Activated CD4-positive, CD25-positive, alpha-beta regulatory T cell treated with anti-CD3 and anti-CD28 coated beads, Interleukin-2, amount 50 U/mL, for 72 hours (primary cell): ENCODE data around the gene DCK.

Experiments used
- DNase-seq: peaks from one replicate; pipeline ENCODE4 v3.0.0; 2021

The DCK gene

DNA sequence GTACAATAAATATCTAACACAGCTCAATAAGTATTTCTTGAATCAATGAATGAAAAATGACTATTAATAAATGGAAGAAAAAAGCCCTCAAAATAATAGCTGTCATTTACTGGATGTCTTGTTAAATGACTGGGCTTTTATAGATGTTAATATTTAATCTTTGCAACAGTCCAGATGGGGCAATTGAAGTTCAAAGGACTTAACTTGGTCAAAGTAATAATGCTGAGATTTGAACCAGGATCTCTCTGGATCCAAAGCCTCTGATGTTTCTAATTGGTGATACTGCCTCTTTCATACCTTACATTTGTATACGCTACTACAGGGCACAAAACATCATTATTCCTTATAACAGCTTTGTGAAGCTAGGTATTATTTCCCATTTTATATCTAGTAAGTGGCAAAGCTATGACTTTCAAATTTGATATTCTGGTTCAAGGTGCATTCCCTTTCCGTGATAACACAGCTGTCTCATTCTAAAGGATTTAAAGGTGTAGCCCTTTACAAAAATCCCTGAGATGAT is 72.6 kb downstream of the DCK start:
- DNase-seq: no peak

DNA sequence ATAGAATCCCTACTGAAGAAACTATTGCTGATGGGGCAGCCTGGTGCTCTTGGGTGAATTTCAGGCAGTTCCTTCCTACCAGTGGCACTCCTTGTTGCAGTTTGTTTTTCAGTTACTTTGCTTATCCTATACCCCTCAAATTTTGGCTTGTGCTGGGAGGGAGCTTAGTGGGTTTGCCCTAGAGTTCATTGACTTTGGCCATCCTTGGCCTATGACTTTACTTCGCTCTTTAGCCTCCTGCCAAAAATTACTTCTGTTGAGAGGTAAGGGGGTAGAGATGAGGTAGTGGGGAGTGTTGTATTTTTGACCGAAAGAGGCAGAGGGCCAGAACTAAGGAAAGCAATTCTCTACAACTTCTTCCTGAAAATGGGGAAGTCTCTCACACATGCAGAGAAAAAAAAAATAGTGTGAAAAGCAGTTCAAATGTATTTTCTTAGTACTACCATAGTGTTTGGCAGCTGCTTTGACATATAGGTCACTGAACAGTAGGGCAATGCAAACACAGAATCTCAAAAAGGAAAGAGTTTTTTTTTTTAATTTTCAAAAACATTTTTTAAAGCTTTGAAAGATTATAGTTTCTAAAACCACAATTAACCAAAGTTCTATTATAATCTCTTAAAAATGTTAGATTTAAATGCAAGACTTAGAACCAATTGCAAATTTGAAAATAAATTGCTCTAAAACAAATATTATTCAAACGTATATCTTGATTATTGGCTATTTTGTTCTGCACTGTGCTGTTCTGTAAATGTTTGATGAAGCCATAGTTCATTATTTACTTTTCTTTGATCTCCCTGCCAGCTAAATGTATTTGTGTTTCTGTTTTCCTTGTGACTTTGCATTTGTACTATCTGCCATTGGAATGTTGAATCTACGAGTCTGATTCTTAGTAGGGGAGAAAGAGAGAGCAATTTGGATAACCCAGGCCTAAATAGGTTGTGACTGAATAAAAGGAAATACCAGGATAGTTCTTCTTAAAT is 73.6 kb downstream of the DCK start:
- DNase-seq: no peak

DNA sequence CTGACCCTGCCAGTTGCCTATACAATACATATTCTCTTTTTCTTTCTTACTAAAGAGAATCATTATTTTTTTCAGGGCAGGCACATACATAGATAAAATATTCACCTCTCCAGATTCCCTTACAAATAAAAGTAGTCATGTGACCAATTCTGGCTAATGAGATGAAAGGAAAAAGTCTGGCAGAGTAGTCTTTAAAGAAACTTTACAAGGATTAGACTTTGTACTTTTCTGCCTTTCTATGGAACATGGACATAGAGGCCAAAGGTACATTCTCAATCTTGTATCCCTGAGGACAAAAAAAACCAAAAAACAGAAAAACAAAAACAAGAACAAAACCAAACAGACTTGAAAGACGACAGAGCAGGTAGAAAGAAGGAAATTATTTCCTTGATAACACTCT is 75.6 kb downstream of the DCK start:
- DNase-seq: no peak

DNA sequence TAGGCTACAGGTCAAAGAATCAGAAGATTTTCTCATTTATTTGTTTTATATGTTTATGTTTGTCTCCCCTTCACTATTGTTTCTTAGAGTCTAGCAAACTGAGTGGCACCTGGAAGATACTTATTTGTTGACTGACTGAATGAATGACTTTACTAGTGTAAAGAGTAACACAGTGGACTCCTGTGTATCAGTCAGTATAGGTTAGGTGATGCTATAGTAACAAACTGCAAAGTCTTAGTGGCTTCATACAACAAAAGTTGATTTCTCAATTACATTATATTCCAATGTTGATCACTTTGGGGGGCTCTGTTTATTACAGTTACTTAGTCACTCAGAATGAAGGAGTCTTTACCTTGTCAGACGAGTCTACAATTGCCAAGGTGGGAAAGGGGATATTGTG is 76.6 kb downstream of the DCK start:
- DNase-seq: no peak

DNA sequence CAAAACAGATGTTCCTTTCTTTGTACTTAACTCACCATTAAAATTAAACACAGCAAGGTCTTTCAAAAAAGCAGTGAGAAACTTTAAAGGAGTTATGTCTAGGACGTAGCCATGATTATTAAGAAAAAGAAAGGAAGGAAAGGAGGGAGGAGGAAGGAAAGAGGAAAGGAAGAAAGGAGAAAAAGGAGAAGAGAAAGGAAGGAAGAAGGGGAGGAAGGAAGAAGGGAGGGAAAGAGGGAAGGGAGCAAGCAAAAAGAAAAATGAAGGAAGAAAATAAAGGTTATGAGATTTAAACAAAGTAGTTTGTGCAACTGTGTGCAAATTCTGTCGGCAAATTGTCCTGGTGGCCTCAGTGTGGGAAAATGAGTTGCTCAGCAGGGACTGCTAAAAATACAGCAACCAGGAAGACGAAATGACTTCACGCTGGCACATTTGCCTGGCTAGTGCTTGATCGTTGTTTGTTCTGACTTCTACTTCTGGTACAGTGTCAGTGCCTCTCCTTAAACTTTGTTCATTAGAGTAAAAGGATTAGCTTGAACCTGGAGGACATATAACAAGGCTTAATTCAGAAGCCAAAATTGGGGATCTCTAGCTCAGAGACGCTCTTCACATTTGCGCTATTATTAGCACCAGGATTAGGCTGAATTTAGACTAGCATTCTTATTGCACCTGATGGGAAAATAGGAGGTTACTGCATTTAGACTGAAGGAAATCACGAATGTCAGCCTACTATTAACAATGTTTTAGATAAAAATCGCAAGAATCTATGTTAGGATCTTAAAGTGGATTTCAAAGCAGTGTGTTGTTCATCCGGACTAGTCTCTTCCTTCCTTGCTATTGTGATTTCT is 81.2 kb downstream of the DCK start:
- DNase-seq: no peak
